HG02763 (cell line): Measurements from ENCODE around the gene ACOXL.
"Not testable (repeated sequence)": the region's sequence is repeated elsewhere in the genome, so short reads cannot be mapped to it uniquely, and the experiment has no call there.

Source experiments
- ATAC-seq: cut with Tn5 transposase; IDR thresholded peaks from one replicate; pipeline ENCODE4 v1.9.1; 2021; ENCODE audit warnings: mild to moderate bottlenecking, moderate library complexity; ENCODE audit not compliant: unreplicated experiment

ACOXL gene

DNA sequence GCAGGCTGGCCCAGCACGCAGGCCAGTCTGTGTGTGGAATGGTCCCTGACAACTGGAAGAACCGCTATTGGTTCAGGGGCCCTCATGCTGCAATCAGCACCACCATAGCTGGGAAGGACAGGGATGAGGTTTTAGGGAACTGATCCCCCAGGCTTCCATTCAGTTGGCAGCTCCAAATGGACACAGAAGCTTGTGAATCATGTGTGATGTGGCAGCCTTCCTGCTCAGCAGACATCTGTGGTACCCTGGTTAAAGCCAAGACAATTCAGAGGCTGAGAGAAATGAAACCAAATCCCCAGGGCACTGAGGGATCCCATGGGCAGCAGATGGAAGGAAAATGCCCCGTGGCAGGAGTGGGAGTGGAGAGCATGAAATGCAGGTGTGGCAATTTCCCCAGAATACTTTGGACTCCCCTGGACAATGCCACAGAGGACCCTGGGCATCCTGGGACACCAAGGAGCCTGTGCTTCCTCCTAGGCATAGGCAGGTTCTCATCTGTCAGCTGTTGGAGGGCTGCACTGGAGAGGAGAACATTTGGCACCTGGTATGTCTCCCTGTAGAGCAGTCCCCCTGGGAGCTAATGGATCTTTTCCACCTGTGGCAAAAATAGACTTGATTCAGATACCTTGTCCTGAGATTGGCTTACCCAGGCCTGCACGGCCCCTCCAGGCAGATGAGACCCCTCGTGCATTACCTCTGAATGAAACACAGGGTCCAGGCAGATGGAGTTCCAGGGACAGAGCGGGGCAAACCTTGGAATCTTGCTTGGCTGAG, 226.2 kb downstream of the ACOXL start:
- ATAC-seq = no peak

- no peak for ATAC-seq
These were observed 226.8 kb downstream of the ACOXL start for GRCh38 chr2:110959198-110959597.

DNA sequence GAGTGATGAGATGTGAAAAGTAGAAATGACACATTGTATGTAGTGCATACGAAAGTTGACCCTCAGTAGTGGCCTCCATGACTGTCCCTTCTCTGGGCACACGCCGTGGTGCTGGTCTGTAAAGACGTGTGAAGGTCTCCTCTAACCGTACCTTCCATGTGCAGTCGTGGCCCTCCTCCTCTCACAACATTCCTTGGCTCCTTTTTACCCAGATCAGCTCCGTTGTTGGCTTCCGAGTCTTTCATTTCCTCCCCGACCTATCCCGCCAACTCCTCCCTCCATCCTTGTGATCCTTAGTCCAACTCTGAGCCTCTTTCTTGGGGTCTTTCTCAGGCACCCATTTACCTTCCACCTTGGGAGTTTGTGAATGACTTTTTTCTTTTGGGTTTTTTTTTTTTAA, 227.9 kb downstream of the ACOXL start:
- no peak for ATAC-seq

DNA sequence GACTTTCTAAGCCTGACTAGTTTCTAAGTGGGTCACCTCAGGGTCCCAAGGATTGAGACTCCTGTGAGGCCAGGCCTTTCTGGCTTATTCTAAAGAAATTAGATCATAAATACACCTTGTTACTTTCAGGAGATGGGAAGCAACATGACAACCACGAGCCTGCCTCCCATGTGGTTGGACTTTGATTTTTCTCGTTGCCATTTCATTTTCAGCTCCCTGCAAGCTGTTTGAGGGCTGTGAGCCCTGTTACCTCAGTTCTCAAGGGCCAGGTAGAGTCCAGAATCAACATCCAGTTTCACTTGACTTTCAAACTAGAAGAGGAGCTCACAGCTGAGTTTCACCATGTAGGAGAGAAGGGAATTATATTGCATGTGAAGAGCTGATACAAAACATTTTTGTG, 228.6 kb downstream of the ACOXL start:
- no peak for ATAC-seq

DNA sequence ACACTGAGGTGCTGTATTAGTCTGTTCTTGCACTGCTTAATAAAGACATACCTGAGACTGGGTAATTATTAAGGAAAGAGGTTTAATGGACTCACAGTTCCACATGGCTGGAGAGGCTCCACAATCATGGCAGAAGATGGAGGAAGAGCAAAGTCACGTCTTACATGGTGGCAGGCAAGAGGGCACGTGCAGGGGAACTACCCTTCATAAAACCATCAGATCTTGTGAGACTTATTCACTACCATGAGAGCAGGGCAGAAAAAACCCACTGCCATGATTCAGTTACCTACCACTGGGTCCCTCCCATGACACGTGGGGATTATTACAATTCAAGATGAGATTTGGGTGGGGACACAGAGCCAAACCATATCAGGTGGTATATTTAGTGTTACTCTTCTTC, 229.3 kb downstream of the ACOXL start:
- ATAC-seq = not testable (repeated sequence)

GRCh38 chr2:110969696-110970095, 237.3 kb downstream of the ACOXL start:
- no peak for ATAC-seq

DNA sequence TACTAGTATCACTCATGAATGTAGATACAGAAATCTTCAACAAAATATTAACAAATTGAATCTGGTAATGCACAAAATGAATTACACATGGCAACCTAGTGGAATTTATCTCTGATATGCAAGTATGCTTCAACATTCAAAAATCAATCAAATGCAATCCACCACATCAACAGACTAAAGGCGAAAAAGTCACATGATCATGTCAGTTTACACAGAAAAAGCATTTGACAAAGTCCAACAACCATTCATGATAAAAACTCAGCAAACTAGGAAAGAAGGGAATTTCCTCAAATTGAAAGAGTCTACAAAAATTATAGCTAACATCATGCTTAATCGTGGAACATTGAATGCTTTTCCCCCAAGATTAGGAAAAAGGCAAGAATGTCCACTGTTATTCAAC, 237.8 kb downstream of the ACOXL start:
- ATAC-seq = no peak

DNA sequence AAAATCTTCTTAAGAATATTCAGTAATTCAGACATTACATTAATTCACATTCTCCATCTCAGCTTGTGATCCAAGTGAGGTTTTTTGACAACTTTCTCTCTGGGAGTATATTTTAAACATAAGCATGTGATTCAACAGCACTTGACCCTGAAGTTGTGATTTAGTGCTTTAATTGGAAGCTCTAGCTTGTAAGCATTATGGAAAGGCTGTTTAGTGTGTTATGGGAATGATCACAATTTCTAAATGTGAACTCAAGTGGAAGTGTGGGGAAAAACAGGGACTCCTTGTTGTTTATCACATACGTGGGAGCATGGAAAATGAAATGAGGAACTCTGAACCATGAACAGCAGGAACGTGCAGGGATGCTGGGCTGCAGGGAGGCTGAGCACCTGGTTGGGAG, 239.4 kb downstream of the ACOXL start:
- no peak for ATAC-seq

- ATAC-seq = no peak
These were observed 240.9 kb downstream of the ACOXL start for GRCh38 chr2:110973262-110973661.

DNA sequence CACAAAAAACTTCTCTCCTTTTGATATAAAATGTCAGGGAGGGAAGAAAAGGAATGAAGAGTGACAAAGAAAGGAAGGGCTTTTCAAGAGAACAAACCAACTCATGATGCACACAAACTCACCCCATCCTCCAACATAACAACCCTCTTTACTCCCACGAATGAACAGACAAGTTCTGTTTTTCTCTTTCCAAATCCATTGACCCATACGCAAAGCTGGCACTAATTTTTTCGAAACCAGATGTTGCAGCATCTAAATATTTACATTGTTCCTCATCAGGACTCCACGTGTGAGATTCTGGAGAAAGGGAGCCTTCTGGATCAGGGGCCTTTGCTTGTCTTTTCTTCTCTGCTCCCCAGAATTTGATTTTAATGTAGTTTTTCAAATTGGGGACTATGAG, 245.0 kb downstream of the ACOXL start:
- ATAC-seq = no peak

DNA sequence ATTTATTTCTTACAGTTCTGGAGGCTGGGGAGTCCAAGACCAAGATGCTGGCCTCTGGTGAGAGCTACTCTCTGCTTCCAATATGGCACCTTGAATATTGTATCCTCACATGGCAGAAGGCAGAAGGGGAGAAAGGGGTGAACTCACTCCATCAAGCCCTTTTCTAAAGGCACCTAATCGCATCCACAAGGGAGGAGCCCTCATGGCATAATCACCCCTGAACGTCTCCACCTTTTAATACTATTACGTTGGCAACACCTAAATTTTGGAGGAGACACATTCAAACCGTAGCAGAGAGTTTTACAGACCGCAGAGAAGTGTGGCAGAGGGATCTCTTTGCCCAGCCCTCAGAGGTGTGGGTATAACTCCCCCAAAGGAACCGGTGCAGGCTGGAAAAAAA, 245.8 kb downstream of the ACOXL start:
- no peak for ATAC-seq

- ATAC-seq = no peak
These were observed 246.5 kb downstream of the ACOXL start for GRCh38 chr2:110978756-110979470.

DNA sequence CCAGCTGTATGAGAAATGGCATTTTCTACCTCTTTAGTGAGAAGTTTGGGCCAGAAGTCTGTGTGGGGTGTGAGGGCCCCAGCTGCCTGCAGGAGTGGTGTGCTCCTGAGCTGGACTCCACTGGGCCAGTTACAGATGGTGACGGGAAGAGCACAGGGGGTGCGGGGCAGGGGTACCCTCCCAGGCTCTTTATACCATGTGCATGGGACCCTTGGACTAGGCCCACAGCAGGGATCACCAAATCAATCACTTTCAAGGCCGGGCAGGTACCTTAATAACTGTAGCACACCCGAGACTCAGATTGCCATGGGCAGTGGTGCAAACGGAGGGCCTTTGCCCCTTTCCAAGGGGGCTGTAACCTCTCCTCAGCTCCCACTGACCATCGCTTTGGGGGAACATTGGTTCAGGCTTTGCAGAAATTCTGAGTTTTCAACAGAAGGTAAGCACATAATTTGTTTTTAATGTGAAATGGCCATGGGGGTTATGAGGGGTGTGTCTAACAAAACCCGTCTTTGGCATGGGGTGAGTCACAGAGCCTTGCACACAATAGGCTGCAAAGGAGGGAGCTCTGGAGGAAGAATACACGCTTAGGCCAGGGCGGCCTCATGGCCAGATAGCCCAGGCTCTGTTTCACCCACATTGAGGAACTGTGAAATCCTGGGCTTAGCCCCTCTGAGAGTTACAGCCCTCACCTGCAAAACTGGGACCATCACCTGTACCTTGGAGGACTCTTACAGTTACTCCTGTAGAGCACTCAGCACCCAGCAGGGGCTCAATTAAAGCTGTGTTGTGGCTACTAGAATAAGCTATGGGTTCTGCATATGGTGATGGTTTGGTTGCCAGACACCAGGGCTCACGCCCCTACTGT, 247.3 kb downstream of the ACOXL start:
- ATAC-seq = no peak

DNA sequence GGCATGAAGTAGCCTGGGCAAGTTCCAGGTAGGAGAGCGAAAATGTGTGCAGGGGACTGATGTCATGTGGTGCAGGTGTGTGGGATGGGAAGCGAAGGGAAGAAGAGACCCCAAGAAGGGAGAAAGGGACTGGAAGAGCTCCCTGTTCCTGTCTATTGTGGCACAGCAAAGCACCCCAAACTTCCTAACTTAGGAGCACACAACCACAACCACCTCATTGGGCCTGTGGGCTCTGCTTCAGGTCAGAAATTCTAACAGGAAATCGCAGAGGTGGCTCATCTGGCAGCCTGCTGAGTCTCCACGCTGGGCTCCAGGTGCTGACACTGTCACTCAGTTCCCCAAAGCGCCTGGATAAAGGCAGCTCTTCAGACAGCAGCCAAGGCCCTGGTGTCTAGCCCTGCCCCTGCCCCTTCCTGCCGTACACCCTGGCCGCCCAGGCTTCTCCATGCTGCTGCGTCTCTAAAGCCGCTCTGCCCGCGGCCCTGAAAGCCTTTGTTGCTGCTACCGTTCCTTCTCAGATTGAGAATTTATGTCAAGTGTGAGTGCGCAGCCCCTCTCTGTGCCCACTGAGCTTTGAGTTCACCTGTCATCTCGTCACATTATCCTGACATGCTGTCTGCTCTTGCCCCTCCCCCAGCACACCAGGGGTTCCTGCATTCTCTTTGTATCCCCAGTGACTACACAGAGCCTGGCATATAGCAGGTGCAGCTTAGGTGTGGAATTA, 248.1 kb downstream of the ACOXL start:
- no peak for ATAC-seq

- ATAC-seq = no peak
These were observed 250.8 kb downstream of the ACOXL start for GRCh38 chr2:110983133-110983532.

DNA sequence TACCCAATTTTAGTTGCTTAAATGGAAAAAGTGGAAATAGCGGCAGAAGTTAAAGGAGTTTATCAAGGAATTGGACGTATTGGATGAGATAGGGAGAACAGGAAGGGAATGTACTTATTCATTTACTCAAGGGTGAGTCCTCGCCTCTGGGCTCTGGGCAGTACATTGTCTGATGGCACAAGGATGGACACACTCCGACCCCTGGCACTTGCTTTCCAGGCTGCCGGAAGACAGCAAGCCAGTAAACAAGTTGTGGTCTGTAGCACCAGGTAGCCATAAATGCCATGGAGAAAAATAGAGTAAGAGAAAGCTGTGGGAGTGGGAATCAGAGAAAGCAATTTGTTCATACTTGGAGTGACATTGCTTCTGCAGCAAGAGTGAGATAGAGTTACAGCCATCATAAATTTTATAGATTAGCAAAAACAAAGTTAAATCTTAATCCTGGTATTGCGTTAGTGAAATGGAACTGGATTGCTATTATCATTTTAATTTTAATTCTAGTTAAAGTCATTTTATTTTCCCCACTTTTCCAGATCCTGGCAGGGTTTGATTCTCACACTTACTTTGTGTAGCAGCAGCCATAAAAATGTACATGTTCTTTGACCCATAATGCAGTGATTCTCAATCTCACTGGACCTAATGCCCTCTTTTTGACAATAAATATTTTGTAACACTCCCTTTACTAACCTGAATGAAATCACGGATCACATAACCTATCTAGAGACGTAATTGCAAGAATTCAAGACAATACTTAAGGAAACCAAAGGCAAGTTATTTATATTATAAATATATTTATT, 252.5 kb downstream of the ACOXL start:
- ATAC-seq = no peak

DNA sequence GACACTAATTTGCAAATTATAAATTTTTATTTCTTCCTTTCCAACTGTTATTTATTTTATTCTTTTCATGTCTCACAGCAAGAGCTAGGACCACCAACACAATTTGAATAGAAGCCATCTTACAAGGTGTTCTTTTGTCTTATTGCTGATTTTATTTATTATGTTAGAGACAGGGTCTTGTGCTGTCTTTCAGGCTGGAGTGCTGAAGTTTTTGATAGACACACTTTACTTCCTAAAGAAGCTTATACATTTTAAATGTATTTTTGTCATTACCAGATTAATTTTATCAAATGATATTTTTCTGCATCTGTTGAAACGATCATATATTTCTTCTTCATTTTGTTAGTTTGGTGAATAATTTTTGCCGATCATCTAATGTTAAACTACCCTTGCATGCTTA, 258.1 kb downstream of the ACOXL start:
- ATAC-seq = no peak

DNA sequence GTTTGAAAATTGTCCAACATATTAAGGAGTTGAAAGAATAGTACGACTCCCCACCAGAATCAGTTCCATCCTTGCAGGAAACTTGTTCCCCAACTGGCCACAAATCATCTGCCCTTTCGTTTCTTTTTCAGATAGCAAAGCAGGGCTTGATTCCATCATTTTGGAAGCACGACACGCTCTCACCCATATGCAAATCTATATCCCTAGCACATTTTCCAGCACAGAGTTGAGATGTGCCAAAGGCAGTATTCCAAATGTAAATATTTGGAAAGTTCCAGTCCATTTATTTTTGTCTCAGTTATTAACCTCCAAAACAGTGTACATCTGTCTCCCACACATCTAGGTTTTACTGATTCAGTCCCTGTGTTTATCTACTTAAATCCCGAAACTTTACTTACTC, 259.5 kb downstream of the ACOXL start:
- ATAC-seq = no peak

- no peak for ATAC-seq
These were observed 260.5 kb downstream of the ACOXL start for GRCh38 chr2:110992886-110993285.

- ATAC-seq = no peak
These were observed 261.3 kb downstream of the ACOXL start for GRCh38 chr2:110993557-110994231.
